Liver (tissue), 9 donors: Measurements from ENCODE around the gene CD101. TPM values are rescaled to one million over a fixed set of nuclear protein-coding genes. Genes with fewer than 3 reads are reported as not detected.

Experiments used
- DNase-seq: peaks from one replicate; pipeline ENCODE4 v3.0.0-alpha.2; 2017; ENCODE audit warnings: low spot score
- H3K27ac ChIP-seq, 2 donors: one replicate each; pipeline ENCODE4 v1.7.0; 2013; ENCODE audit warnings: inconsistent platforms in 2 of 2, low read length in 2 of 2, control low read depth in 1 of 2, low read depth in 1 of 2, mild to moderate bottlenecking in 1 of 2
- H3K27me3 ChIP-seq, 4 donors: one replicate each; pipeline versions ENCODE4 v1.6.1 to v1.7.0; 2013; ENCODE audit warnings: low read length in 3 of 4, inconsistent platforms in 1 of 4, mild to moderate bottlenecking in 1 of 4, moderate library complexity in 1 of 4; ENCODE audit not compliant: control insufficient read depth in 4 of 4, insufficient read depth in 4 of 4
- H3K36me3 ChIP-seq, 4 donors: one replicate each; pipeline versions ENCODE4 v1.6.1 to v1.7.0; 2013; ENCODE audit warnings: low read length in 3 of 4, mild to moderate bottlenecking in 3 of 4, low read depth in 1 of 4, moderate library complexity in 1 of 4; ENCODE audit not compliant: control insufficient read depth in 4 of 4, insufficient read depth in 3 of 4
- H3K4me1 ChIP-seq, 4 donors: one replicate each; pipeline versions ENCODE4 v1.6.1 to v1.7.0; 2013; ENCODE audit warnings: low read length in 3 of 4, mild to moderate bottlenecking in 3 of 4, moderate library complexity in 1 of 4; ENCODE audit not compliant: control insufficient read depth in 4 of 4, insufficient read depth in 4 of 4
- H3K4me3 ChIP-seq, 3 donors: one replicate each; pipeline versions ENCODE4 v1.6.1 to v1.7.0; 2013; ENCODE audit warnings: low read length in 3 of 3, control low read depth in 1 of 3, low read depth in 1 of 3, mild to moderate bottlenecking in 1 of 3
- H3K9ac ChIP-seq, 2 donors: one replicate each; pipeline ENCODE4 v1.7.0; 2013; ENCODE audit warnings: low read length in 2 of 2, mild to moderate bottlenecking in 2 of 2, moderate library complexity in 2 of 2, control low read depth in 1 of 2, low read depth in 1 of 2
- H3K9me3 ChIP-seq, 4 donors: one replicate each; pipeline versions ENCODE4 v1.6.1 to v1.7.0; 2013; ENCODE audit warnings: low read length in 3 of 4; ENCODE audit not compliant: control insufficient read depth in 4 of 4
- CTCF ChIP-seq: fragments of 150-350 bp; IDR thresholded peaks from 2 replicates; pipeline ENCODE4 v1.5.1; 2017; ENCODE audit warnings: improper control_type of control experiment, low read depth, low read length; ENCODE audit not compliant: missing input control
- EGR1 ChIP-seq, 2 donors: IDR thresholded peaks; 2 replicates each; pipeline ENCODE4 v1.6.1; 2016 to 2018; ENCODE audit warnings: antibody characterized with exemption in 2 of 2, low read depth in 2 of 2
- FOXA1 ChIP-seq: IDR thresholded peaks from 2 replicates; pipeline ENCODE4 v1.6.1; 2016; ENCODE audit warnings: antibody characterized with exemption
- FOXA2 ChIP-seq: IDR thresholded peaks from 2 replicates; pipeline ENCODE4 v1.6.1; 2016; ENCODE audit warnings: antibody characterized with exemption
- GABPA ChIP-seq, 2 donors: IDR thresholded peaks in 1 of 2; conservative IDR thresholded peaks in 1 of 2; 2 replicates each; pipeline ENCODE4 v1.6.1; 2016; ENCODE audit warnings: antibody characterized with exemption in 2 of 2, mild to moderate bottlenecking in 1 of 2, moderate library complexity in 1 of 2
- HNF4G ChIP-seq: IDR thresholded peaks from 2 replicates; pipeline ENCODE4 v1.6.1; 2016; ENCODE audit warnings: antibody characterized with exemption
- JUND ChIP-seq, 2 donors: IDR thresholded peaks; 2 replicates each; pipeline ENCODE4 v1.6.1; 2016; ENCODE audit warnings: antibody characterized with exemption in 2 of 2
- NR2F2 ChIP-seq: IDR thresholded peaks from 2 replicates; pipeline ENCODE4 v1.6.1; 2016; ENCODE audit warnings: antibody characterized with exemption
- RAD21 ChIP-seq, 2 donors: IDR thresholded peaks; 2 replicates each; pipeline ENCODE4 v1.6.1; 2016; ENCODE audit warnings: antibody characterized with exemption in 2 of 2, mild to moderate bottlenecking in 2 of 2
- SP1 ChIP-seq: IDR thresholded peaks from 2 replicates; pipeline ENCODE4 v1.6.1; 2018; ENCODE audit warnings: antibody characterized with exemption, mild to moderate bottlenecking
- TAF1 ChIP-seq: conservative IDR thresholded peaks from 2 replicates; pipeline ENCODE4 v1.6.1; 2016; ENCODE audit warnings: antibody characterized with exemption, mild to moderate bottlenecking
- YY1 ChIP-seq: IDR thresholded peaks from 2 replicates; pipeline ENCODE4 v1.6.1; 2016; ENCODE audit warnings: antibody characterized with exemption, mild to moderate bottlenecking
- ZBTB33 ChIP-seq: IDR thresholded peaks from 2 replicates; pipeline ENCODE4 v1.6.1; 2016; ENCODE audit warnings: antibody characterized with exemption
- WGBS: extraction: QIAGEN DNeasy Blood & Tissue Kit; methylation state at CpG from one replicate; pipeline ENCODE4 v1.1.7; 2013; 5-methylcytosine and 5-hydroxymethylcytosine counted together
- polyA plus RNA-seq, 2 donors: library from polyadenylated mRNA; stranded (reverse) in 1 of 2; unstranded in 1 of 2; fragments of 200-250 nt in 1 of 2; fragments of >200 nt in 1 of 2; fragmentation: Nextera tagmentation in 1 of 2; extraction: Ambion mirVana in 1 of 2; gene quantifications; one replicate each; pipeline versions ENCODE4 v1.2.1 to v1.2.3, GENCODE V29; 2013 to 2015
- total RNA-seq, 2 donors: library from RNA; depleted of rRNA; stranded (reverse); fragments of >200 nt; gene quantifications; one replicate each; pipeline ENCODE4 v1.2.3, GENCODE V29; 2014
- TF ChIP-seq, protein P1 (sequence below): IDR thresholded peaks from 2 replicates; pipeline ENCODE4 v1.6.1; 2016; ENCODE audit warnings: antibody characterized with exemption
- donor health status: healthy.
- donor health status: healthy.
- donor health status: healthy.
- donor health status: healthy.
- donor health status: healthy.

Gene CD101
- total and polyA plus RNA-seq, 4 donors: 0.24 to 2.0 (median 0.65) TPM

DNA sequence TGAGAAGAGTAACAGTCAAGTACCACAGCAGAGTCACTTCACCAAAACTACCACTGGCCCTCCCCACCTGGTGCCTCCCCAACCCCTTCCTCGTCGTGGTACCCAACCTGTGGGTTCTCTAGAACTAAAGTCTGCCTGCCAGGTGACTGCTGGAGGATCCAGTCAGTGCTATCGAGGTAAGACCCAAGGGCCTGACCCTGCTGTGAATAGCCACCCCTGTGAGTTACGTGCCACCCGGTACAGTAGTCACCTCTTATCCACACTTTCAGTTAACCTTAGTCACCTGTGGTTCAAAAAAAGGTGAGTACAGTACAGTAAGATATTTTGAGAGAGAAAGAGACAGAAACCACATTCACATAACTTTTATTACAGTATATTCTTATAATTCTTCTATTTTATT lies 75.1 kb downstream of the CD101 start:
- H3K9me3 ChIP-seq: no peaks in the 10 kb centered on the region
- no peaks in the 10 kb centered on the region for H3K4me1 ChIP-seq
- H3K9ac ChIP-seq: no peak overlapping the region
- H3K36me3 ChIP-seq: peaks cover 5 to 31% (median 18%) of the 10 kb centered on the region in 4 donors
- no peak for TF ChIP-seq NR2F2
- TF ChIP-seq CTCF: no peak
- TF ChIP-seq SP1: no peak
- no peak for TF ChIP-seq FOXA2
- no peak for TF ChIP-seq JUND (IDR thresholded peaks at IDR 0.05)
- no peak for TF ChIP-seq ZBTB33
- no peak for TF ChIP-seq FOXA1
- TF ChIP-seq, protein P1, sequence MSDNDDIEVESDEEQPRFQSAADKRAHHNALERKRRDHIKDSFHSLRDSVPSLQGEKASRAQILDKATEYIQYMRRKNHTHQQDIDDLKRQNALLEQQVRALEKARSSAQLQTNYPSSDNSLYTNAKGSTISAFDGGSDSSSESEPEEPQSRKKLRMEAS: no peak
- TF ChIP-seq GABPA (IDR thresholded peaks at IDR 0.05 in 1 of 2, conservative IDR thresholded peaks at IDR 0.05 in 1 of 2): no peak
- TF ChIP-seq RAD21 (IDR thresholded peaks at IDR 0.05): no peak
- no peak for TF ChIP-seq EGR1 (IDR thresholded peaks at IDR 0.05; ENCODE audit: low read depth in 2 of 2)
- no peak overlapping the region for H3K27ac ChIP-seq
- 97% methylated on average over 5 of the region's 5 CpGs for WGBS
- H3K4me3 ChIP-seq: no peak overlapping the region
- no peak for DNase-seq
- no peaks in the 10 kb centered on the region for H3K27me3 ChIP-seq

DNA sequence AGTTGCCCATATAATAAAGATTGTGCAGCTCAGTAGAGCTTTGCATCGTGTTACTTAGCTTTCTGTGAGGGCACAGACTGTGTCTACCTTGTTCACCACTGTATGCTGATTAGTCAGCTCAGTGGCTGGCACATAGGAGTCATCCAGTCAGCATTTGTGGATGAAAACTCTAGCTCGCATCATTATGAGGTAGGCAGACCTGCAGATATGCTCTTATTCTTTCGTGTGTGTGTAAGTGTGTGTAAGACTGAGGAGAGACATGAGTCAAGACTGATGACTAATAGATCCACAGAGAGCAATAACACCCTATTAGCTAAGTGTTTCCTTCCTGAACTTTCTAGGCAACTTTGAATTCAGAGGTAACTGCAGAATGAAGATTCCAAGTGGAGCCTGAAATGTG lies 75.7 kb downstream of the CD101 start:
- WGBS: 81% methylated on average over 3 of the region's 3 CpGs
- H3K36me3 ChIP-seq: peaks cover 5 to 31% (median 18%) of the 10 kb centered on the region in 4 donors

More for the DNA sequence above, 75.7 kb downstream of the CD101 start:
- no peak overlapping the region for H3K4me3 ChIP-seq
- TF ChIP-seq ZBTB33 (no peak), EGR1 (IDR thresholded peaks at IDR 0.05; ENCODE audit: low read depth in 2 of 2) (no peak), JUND (IDR thresholded peaks at IDR 0.05) (no peak), HNF4G (no peak), TAF1 (no peak), YY1 (no peak)
- no peak for DNase-seq
- H3K9me3 ChIP-seq: no peaks in the 10 kb centered on the region
- H3K4me1 ChIP-seq: no peaks in the 10 kb centered on the region
- no peaks in the 10 kb centered on the region for H3K27me3 ChIP-seq
- no peak overlapping the region for H3K27ac ChIP-seq
- H3K9ac ChIP-seq: no peak overlapping the region
